A549 (cell line): ENCODE results near the gene PDS5B.

Experiments used
- MAX ChIP-seq: IDR thresholded peaks from 2 replicates; pipeline ENCODE4 v1.6.1; 2012
- POLR2A ChIP-seq: IDR thresholded peaks from 2 replicates; pipeline ENCODE4 v1.6.1; 2012; ENCODE audit warnings: mild to moderate bottlenecking, low read length
- TF ChIP-seq, protein P1 (sequence below): IDR thresholded peaks from 2 replicates; pipeline ENCODE4 v1.6.1; 2012; ENCODE audit warnings: low read depth, borderline replicate concordance

DNA sequence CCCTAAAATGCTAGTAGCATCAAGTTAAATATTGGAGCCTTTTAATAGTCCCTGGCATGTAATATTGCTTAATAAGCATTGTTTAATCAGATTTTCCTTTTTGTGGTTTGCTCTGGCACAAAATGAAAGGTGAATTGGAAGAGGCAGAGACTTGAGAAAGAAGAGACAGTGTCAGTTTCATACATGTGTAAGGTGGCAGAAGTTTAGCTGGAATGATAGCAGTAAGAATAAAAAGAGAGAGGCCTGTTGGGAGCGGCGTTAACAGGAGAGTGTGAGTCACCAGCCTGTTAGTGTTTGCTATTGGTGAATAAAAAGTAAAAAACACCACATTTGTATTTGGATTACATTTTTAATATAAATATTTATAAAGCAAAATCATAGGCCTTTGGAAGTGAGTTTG lies 145.3 kb downstream of the PDS5B start:
- no peak for TF ChIP-seq POLR2A
- no peak for TF ChIP-seq MAX
- TF ChIP-seq, protein P1, sequence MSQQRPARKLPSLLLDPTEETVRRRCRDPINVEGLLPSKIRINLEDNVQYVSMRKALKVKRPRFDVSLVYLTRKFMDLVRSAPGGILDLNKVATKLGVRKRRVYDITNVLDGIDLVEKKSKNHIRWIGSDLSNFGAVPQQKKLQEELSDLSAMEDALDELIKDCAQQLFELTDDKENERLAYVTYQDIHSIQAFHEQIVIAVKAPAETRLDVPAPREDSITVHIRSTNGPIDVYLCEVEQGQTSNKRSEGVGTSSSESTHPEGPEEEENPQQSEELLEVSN = no peak
